NCI-H2107 (cell line): ENCODE results near the gene CYP1A2.
"Not testable (repeated sequence)": the region's sequence is repeated elsewhere in the genome, so short reads cannot be mapped to it uniquely, and the experiment has no call there.

Experiments
- DNase-seq: peaks from one replicate; lab custom pipeline; 2025; lab: John Stamatoyannopoulos, UW

The CYP1A2 gene, protein sequence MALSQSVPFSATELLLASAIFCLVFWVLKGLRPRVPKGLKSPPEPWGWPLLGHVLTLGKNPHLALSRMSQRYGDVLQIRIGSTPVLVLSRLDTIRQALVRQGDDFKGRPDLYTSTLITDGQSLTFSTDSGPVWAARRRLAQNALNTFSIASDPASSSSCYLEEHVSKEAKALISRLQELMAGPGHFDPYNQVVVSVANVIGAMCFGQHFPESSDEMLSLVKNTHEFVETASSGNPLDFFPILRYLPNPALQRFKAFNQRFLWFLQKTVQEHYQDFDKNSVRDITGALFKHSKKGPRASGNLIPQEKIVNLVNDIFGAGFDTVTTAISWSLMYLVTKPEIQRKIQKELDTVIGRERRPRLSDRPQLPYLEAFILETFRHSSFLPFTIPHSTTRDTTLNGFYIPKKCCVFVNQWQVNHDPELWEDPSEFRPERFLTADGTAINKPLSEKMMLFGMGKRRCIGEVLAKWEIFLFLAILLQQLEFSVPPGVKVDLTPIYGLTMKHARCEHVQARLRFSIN

GRCh38 chr15:74748322-74748946 is at the start of gene CYP1A2:
TSS of gene CYP1A2 (plus strand) at chr15:74748845. CDS start at chr15:74749739, 894 bp downstream.
- no peak for DNase-seq

DNA sequence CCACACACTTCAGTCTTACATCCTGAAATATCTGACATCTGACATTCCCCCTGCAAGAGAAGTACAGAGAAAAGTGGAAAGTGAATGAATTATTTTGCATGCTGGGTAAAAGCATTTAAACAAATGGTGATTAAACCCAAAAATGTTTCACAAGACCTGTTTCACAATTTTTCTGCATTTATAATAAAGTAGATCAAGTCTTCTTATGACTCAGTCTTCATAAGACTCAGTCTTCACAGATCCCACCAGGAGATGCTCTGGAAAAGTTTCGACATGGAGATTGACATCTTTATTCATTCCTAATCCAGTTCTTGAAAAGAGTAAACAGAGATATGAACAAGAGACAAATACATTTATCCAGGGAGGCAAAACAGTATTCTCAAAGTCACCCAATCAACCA is 39.6 kb upstream of the CYP1A2 start:
- no peak for DNase-seq

- no peak for DNase-seq
Observed at GRCh38 chr15:74709892-74710291, 38.8 kb upstream of the CYP1A2 start.

GRCh38 chr15:74710319-74711094 is 38.1 kb upstream of the CYP1A2 start:
- DNase-seq: no peak

GRCh38 chr15:74712311-74712710 is 36.3 kb upstream of the CYP1A2 start:
- DNase-seq: no peak

DNA sequence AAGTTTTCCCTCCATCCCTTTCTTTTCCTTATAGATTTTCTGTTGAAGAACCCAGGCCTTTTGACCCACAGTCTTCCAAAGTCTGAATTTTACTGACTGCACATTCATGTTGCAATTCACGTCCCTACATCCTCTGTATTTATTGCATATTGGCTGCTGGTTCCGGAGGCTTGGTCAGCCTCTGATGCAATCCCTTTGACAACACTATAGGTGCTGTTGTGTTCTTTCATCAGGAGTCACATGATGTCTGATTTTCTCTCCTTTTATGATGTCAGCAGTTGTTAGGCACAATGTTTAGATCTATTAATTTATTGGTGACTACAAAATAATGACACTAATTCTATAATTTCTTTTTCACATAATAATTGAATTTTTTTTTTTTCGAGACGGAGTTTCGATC is 32.0 kb upstream of the CYP1A2 start:
- DNase-seq: no peak

- DNase-seq: no peak
Observed at GRCh38 chr15:74722591-74722990, 26.1 kb upstream of the CYP1A2 start.

- no peak for DNase-seq
Observed at GRCh38 chr15:74723187-74723586, 25.5 kb upstream of the CYP1A2 start.

GRCh38 chr15:74723754-74724334 is 24.8 kb upstream of the CYP1A2 start:
- no peak for DNase-seq

GRCh38 chr15:74724570-74725224 is 23.9 kb upstream of the CYP1A2 start:
- DNase-seq: no peak

DNA sequence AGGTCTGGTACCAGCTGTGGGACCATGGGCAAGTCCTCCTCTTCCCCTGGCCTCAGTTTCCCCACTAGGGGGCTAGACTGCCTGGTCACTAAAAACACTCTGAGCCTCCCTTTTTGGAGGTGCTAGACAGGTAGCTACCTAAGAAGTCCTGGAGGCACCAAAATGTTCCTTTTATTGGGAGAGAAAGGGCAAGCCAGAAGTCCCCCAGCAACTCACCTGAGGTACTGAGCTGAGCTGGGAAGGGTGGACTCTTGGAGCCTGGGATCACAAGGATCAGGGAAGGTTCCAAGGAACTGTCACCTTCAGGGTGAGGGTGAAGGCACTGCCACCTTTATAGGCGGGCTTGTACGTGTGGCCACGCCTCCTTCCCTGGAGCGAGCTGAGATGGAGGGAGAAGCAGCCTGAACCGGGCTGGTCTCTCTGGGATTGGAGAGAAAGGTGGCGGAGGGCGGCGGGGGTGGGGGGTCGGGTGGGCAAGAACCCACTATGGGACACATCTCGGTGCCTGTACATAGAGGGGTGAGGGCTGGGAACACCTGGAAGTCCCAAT is 23.3 kb upstream of the CYP1A2 start, which contains the start of gene CYP1A1:
CYP1A1 (minus strand) TSS at position 304 of the 550 bp plus-strand sequence. CDS start 2,431 bp downstream, outside the sequence.
- no peak for DNase-seq

GRCh38 chr15:74725845-74726773 is 22.5 kb upstream of the CYP1A2 start:
- no peak for DNase-seq

- no peak for DNase-seq
Observed at GRCh38 chr15:74726774-74727164, 21.9 kb upstream of the CYP1A2 start.

GRCh38 chr15:74727727-74728126 is 20.9 kb upstream of the CYP1A2 start:
- DNase-seq: no peak

DNA sequence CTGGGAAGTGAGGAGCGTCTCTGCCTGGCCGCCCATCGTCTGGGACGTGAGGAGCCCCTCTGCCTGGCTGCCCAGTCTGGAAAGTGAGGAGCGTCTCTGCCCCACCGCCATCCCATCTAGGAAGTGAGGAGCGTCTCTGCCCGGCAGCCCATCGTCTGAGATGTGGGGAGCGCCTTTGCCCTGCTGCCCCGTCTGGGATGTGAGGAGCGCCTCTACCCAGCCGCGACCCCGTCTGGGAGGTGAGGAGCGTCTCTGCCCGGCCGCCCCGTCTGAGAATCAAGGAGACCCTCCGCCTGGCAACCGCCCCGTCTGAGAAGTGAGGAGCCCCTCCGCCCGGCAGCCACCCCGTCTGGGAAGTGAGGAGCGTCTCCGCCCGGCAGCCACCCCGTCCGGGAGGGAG is 19.9 kb upstream of the CYP1A2 start:
- not testable (repeated sequence) for DNase-seq

GRCh38 chr15:74729372-74729771 is 19.3 kb upstream of the CYP1A2 start:
- DNase-seq: not testable (repeated sequence)

DNA sequence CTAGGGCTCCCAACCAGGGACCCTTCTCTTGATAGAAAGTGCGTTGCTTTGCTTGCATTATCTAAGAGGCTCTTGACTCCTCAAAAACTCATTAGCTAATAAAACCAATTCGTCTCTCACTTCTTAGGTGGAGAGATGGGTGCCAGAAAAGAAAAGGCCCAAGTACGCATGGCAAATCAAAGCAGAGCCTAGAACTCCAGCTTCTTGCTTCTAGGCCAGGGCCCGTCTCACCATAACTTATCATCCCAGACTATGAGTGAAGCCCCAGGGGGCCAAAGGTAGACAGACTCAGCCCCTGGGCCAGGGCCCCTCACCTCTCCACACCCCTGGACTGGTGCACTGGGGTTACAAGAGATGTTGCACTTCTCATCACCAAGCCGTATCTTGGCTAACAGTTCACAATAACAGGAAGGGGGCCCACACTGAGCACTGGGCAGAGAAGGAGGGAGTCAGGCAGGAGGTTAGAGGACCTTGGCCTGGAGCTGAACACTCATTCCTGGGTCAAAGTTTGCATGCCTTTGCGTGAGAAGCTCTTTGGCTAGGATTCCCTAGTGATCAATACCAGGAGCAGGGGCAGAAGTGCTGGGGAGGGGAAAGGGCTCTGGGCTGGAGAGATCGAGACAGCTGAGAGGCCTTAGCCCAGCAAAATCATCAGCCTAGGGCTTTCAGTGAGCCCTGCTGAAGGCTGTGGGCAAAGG is 17.9 kb upstream of the CYP1A2 start:
- DNase-seq: no peak

- no peak for DNase-seq
Observed at GRCh38 chr15:74732846-74733245, 15.8 kb upstream of the CYP1A2 start.

GRCh38 chr15:74733269-74733668 is 15.4 kb upstream of the CYP1A2 start:
- no peak for DNase-seq
